Activated effector memory CD4-positive, alpha-beta T cell treated with Interleukin-2 at 50 U/mL for 16 hours (primary cell): ENCODE measurements around the gene LIMK2.
"Not testable (repeated sequence)": the region's sequence is repeated elsewhere in the genome, so short reads cannot be mapped to it uniquely, and the experiment has no call there.

Experiments used
- DNase-seq: peaks from one replicate; pipeline ENCODE4 v3.0.0-alpha.2; 2020

LIMK2 gene

GRCh38 chr22:31212783-31213629 lies 908 bp downstream of the LIMK2 start:
- no peak for DNase-seq

GRCh38 chr22:31215018-31215535 lies 3.0 kb downstream of the LIMK2 start:
- no peak for DNase-seq

DNA sequence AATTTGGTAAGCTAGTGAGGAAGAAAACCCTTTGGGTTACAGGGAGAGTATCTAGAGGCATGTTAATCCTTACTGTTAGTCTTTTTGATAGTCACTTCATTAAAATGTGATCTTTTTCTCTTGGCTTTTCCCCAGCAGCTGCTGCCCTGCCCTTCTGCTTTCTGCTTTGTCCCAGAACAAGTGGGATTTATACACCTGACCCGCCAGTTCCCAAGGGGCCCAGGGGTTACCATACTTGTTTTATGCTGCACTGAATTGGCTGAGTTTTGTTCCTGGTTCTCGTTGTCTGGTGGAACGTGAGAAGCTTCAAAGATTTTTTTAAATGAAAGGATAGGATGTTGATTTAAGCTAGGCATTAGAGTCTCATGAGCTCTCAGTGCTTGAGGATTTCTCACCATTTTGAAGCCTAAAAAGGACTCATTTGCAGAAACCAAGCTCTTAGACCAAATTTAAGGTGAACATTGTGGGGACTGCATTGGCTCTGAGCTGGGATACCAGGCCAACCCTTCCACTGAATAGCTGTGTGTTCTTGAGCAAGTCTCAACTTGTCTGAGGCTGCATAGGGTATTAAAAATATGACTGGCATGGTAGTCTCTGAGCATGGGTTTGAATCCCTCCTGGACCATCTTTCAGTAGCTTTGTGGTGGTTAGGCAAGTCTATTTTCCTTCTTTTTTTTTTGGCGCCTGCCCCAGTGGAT lies 6.6 kb downstream of the LIMK2 start:
- DNase-seq = no peak

DNA sequence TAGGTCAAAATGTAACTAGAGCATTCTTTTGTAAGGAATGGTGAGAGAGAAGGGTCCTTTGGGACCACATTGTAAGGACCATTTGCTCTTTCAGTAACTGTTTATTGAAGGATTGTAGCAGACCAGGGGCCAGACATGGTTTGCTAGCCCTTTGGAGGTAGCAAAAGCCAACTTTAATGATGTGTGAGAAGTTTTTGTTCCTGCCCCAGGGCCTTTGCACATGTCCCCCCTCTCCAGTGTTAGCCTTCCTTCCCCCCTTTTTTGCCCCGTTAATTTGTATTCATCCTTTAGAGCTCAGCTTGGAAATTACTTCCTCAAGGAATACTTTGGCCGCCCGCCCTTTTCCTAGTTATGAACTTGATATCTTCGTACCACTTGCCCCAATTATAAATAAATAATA lies 9.0 kb downstream of the LIMK2 start:
- DNase-seq = no peak

DNA sequence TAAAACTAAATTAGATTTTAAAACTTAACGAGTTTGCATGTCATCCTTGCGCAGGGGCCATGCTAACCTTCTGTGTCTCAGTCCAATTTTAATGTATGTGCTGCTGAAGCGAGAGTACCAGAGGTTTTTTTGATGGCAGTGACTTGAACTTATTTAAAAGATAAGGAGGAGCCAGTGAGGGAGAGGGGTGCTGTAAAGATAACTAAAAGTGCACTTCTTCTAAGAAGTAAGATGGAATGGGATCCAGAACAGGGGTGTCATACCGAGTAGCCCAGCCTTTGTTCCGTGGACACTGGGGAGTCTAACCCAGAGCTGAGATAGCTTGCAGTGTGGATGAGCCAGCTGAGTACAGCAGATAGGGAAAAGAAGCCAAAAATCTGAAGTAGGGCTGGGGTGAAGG lies 10.6 kb downstream of the LIMK2 start:
- DNase-seq = no peak

DNA sequence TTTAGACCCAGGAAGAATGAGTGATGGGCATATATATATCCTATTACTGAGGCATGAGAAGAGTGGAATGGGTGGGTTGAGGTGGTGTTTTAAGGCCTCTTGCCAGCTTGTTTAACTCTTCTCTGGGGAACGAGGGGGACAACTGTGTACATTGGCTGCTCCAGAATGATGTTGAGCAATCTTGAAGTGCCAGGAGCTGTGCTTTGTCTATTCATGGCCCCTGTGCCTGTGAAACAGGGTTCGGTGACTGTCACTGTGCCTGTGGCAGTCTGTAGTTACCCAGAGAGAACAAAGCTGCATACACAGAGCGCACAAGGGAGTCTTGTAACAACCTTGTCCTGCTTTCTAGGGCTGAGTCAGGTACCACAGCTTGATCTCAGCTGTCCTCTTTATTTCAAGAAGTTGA lies 11.7 kb downstream of the LIMK2 start:
- no peak for DNase-seq

DNA sequence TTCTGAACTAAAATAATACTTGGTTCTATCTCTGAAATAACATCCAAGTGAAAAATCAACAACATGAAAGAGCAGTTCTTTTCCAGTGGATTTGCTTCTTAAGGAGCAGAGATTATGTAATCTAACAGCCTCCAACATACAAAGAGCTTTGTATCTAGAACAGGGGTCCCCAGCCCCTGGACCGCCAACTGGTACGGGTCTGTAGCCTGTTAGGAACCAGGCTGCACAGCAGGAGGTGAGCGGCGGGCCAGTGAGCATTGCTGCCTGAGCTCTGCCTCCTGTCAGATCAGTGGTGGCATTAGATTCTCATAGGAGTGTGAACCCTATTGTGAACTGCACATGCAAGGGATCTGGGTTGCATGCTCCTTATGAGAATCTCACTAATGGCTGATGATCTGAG lies 12.6 kb downstream of the LIMK2 start:
- DNase-seq = not testable (repeated sequence)

DNA sequence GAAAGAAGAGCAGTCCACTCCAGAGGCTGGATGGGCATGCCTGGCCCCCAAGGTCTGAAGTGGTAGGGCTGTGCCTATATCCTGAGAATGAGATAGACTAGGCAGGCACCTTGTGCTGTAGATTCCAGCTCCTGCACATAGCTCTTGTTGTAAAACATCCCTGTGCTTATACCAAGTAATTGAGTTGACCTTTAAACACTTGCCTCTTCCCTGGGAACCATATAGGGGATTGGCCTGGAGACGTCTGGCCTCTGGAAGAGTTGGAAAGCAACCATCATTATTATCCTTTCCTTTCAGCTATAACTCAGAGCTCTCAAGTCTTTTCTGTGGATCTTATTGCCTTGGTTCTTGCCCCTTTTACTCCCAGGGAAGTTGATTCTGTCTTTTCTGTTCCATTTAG lies 15.1 kb downstream of the LIMK2 start:
- no peak for DNase-seq

DNA sequence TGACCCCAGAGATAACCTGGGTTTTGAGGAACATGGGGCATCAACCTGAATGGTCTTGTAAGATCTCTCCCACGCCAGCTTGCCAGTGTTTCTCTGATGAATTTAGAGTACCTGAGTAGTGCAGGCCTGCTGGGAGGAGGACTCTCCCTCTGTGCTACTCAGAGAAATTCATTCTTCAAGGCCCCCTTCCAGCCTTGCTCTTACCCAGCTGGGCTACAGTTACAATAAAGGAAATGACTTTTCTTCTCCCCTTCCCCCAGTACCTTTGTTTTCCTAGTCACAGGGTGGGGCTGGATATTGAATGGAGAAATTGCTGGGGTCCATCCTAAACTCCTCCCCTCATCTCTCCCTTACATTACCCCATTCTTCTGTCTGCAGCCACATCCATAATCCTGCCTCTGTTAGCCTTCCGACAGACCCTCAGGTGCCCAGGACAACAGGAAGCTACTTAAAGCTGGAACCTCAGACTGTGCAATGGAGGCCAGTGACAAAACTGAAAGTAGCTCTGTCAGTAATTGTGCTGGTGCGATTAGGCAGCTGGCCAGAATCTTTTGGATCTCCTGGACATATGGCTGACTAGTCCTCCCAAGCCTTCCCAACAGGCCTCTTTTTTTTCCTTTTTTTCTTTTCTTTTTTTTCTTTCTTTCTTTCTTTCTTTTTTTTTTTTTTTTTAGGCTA lies 17.4 kb downstream of the LIMK2 start:
- no peak for DNase-seq

DNA sequence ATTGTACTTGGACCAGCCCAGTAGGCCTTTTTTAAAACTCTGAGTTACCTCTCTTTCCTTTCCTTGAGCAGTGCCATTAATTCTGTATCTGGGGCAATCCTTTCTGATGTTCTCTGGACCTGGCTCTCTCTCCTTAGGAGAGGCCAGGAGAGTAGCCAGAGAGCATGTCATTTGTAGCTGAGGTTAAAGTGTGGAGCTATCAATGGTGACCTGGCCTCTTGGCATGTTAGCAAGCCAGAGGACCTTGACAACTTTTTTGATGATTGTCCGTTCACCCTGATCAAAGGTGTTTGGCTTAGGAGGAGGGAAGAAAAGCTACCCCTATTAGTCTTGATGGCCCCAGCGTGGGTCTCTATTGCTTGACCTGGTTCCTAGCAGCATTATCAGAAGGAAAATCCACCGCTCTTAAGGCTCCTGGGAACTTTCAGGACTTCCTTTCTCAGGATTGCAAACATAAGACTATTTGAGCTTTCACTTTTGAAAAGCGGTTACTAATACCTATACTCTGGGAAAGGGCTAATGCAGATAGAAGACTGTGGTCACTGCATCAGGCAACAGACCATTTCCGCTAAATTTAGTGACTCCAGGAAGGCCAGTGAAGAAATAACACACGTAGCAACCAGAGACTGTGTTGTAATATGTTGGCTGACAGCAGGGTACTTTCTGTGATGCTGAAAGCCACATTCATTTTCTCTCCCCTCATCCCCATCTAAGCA lies 18.2 kb downstream of the LIMK2 start:
- DNase-seq = no peak

DNA sequence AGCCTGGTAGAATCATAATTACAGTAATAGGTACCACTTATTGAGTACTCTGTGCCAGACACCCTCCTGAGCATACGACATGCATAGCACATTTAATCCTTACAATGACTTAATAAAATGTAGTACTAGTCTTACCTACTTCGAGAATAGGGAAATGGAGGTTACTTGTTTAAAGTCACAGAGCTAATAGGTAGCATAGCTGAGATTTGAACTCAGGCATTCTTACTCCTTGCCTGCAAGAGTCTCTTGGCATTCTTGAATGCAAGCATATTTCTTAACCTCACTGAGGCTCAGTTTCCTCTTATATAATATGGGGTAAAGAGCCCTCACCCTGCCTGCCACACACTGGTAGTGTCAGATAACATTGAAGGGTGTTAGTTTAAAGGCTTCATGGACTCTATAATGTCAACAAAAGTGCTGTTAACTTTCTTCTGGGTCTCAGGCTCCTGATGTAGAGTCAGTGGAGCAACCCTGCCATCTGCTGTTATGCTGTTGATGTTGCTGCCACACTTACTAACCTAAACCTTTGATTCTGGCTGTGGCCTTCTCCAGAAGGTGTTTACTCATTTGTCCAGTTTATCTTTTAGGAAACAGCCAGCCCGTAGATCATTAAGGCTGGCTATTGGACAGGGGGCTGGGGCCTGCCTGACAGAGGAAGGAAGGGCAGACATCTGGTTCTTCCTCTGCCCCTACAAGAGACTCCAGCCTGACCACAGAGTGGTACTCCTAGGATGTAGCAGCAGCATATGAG lies 18.9 kb downstream of the LIMK2 start:
- DNase-seq = peak; percentile 42

DNA sequence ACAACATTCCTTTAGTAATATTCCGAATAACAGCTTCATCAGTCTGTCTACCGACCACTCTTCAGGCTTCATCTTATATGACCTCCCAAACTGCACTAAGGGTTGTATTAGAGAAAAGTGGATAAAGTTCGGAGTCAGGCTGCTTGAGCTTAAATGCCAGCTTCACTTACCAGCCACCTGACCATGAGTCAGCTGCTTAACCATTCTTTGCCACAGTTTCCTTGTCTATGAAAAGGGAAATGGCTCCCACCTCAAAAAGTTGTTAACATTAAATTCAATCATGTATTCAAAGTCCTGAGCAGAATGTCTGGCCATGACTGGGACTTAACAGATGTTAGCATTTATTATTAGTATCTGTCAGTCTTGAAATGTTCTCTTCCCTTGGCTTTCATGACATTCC lies 20.9 kb downstream of the LIMK2 start:
- DNase-seq = no peak

DNA sequence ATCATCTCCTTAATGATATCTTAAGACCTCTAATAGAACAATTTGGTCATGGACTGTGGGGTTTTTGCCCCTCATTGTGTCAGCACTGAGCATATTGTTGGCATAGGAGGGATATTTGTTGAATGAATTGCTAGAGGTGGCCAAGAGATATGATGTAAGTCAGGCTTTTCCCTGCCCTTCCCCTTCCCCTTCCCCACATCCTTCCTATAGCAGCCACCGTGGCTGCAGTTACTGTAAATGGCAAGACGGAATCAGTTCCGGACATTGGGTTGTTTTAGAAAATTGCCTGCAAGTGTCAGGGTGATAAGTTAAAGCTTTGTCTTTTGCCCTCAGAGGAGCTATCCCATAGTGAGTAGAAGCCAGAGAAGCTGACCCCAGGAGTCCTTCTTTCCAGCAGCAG lies 23.0 kb downstream of the LIMK2 start:
- DNase-seq = no peak

DNA sequence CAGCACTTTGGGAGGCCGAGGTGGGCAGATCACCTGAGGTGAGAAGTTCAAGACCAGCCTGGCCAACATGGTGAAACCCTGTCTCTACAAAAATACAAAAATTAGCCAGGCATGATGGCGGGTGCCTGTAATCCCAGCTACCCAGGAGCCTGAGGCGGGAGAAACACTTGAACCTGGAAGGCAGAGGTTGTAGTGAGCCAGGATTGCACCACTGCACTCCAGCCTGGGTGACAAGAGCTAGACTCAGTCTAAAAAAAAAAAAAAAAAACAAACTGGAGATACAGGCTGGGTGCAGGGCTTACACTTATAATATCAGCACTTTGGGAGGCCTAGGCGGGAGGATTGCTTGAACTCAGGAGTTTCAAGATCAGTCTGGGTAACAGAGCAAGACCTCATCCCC lies 23.9 kb downstream of the LIMK2 start:
- DNase-seq = not testable (repeated sequence)

GRCh38 chr22:31238057-31238456 lies 26.0 kb downstream of the LIMK2 start:
- DNase-seq = no peak

GRCh38 chr22:31239771-31240370 lies 27.8 kb downstream of the LIMK2 start:
- no peak for DNase-seq

- no peak for DNase-seq
These were observed 29.1 kb downstream of the LIMK2 start for GRCh38 chr22:31241200-31241599.

DNA sequence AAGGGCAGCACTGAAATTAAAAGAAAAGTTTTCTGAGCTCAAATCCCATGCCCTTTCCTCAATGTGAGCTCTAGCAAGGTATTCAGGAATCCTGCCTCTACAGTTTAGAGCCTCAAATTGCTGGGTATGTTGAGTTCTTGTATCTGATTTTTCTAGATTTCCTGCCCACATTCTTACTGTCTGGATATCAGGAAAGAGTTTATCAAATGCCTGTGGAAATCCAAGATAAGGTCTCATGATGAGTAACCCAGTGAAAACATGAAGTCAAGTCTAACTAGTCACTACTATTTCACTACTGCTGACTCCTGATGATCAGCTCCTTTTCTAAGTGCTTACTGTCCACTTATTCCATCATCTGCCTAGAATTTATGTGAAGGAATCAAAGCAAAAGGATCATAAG lies 29.8 kb downstream of the LIMK2 start:
- no peak for DNase-seq

- no peak for DNase-seq
These were observed 31.4 kb downstream of the LIMK2 start for GRCh38 chr22:31243339-31244045.

DNA sequence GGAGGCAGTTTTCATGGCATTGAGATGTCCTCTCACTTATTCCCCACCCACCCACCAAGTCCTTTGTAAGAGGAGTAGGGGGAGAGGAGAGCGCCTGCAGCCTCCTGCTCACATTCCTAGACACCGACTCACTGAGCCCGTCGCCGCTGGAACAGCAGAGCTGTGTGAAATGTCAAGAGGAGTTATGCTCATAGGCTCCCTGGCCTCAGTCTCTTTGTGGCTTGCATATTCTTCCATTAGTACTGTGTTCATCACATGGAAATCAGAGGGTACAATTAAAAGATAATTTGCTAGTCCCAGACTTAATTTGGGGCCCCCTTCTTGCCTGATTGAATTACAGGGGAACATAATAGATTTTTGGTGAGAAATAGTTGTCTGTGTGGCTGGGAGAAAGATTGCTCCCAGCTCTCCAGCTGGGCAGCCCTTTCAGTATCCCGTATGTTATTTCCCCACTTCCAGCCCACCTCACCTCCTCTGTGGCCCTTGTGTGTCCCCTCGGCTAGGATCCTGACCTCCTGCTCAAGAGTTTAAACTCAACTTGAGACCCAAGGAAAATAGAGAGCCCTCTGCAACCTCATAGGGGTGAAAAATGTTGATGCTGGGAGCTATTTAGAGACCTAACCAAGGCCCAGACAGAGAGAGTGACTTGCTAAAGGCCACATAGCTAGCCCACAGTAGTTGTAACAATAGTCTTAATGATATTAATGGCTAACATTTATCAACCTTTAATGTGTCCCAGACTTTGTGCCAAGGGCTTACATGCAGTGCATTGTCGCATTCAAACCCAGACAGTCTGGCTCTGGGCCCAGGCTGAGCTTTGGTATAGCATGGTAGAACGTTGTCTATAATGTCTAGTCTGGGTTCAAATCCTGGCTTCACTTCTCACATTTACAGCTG lies 32.2 kb downstream of the LIMK2 start:
- no peak for DNase-seq
